ENCODE results near the gene ANKS1B. TPM values are rescaled to one million over a fixed set of nuclear protein-coding genes. Genes with fewer than 3 reads are reported as not detected.

Gene ANKS1B
- total RNA-seq, 4 donors from 2014 or later: 4.9 to 15.4 (median 9.4) TPM

- Histone ChIP-seq H3K27me3 (no peaks in the 10 kb centered on the region), H3K27ac (no peak overlapping the region), H3K4me3 (no peak overlapping the region), H3K36me3 (no peaks in the 10 kb centered on the region), H3K9me3 (no peaks in the 10 kb centered on the region), H3K4me1 (no peaks in the 10 kb centered on the region)
- TF ChIP-seq EP300 (IDR thresholded peaks at IDR 0.05): no peak
- no peak for TF ChIP-seq POLR2A (IDR thresholded peaks at IDR 0.05)
- TF ChIP-seq CTCF (IDR thresholded peaks at IDR 0.05): no peak
- no peak for TF ChIP-seq POLR2AphosphoS5 (IDR thresholded peaks at IDR 0.05)
- no peak for DNase-seq (ENCODE audit: low spot score in 2 of 2)
- WGBS: 73% methylated on average over 1 of the region's 1 CpG
Measured at GRCh38 chr12:99946131-99946530, 38.6 kb downstream of the ANKS1B start.

DNA sequence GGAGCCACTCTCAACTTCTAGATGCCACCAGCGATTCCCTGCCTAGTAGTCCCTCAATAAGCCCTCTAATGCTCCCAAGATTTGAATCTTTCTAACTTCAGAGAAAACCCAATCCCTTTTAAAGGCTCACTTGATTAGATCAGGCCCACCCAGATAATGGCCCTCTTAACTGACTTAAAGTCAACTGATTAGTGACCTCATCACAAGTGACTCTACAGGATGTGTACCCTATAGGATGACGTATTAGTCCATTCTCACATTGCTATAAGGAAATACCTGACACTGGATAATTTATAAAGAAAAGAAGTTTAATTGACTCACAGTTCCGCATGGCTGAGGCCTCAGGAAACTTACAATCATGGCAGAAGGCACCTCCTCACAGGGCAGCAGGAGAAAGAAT, 49.1 kb downstream of the ANKS1B start:
- no peaks in the 10 kb centered on the region for H3K27me3 ChIP-seq
- no peaks in the 10 kb centered on the region for H3K4me1 ChIP-seq
- TF ChIP-seq CTCF (IDR thresholded peaks at IDR 0.05): no peak
- no peak for TF ChIP-seq POLR2A (IDR thresholded peaks at IDR 0.05)
- TF ChIP-seq EP300 (IDR thresholded peaks at IDR 0.05): no peak
- no peak for TF ChIP-seq POLR2AphosphoS5 (IDR thresholded peaks at IDR 0.05)
- no peaks in the 10 kb centered on the region for H3K36me3 ChIP-seq
- no peaks in the 10 kb centered on the region for H3K9me3 ChIP-seq
- no peak overlapping the region for H3K27ac ChIP-seq
- H3K4me3 ChIP-seq: no peak overlapping the region
- WGBS: 92% methylated on average over 3 of the region's 3 CpGs
- no peak for DNase-seq (ENCODE audit: low spot score in 2 of 2)

- H3K9me3 ChIP-seq: no peaks in the 10 kb centered on the region
- no peak for DNase-seq (ENCODE audit: low spot score in 2 of 2)
- no peak overlapping the region for H3K4me3 ChIP-seq
- H3K4me1 ChIP-seq: no peaks in the 10 kb centered on the region
- H3K27me3 ChIP-seq: no peaks in the 10 kb centered on the region
- no peak overlapping the region for H3K27ac ChIP-seq
- no peaks in the 10 kb centered on the region for H3K36me3 ChIP-seq
- WGBS: 94% methylated on average over 2 of the region's 2 CpGs
- TF ChIP-seq EP300 (IDR thresholded peaks at IDR 0.05): no peak
- TF ChIP-seq POLR2AphosphoS5 (IDR thresholded peaks at IDR 0.05): no peak
- no peak for TF ChIP-seq POLR2A (IDR thresholded peaks at IDR 0.05)
- no peak for TF ChIP-seq CTCF (IDR thresholded peaks at IDR 0.05)
Measured at GRCh38 chr12:99926511-99927169, 58.1 kb downstream of the ANKS1B start.

- 87% methylated on average over 5 of the region's 5 CpGs for WGBS
- TF ChIP-seq EP300 (IDR thresholded peaks at IDR 0.05): no peak
- H3K27me3 ChIP-seq: no peaks in the 10 kb centered on the region
- no peak overlapping the region for H3K27ac ChIP-seq
- no peaks in the 10 kb centered on the region for H3K36me3 ChIP-seq
- DNase-seq (ENCODE audit: low spot score in 2 of 2): no peak
- H3K4me1 ChIP-seq: peaks cover 3% of the 10 kb centered on the region
- H3K9me3 ChIP-seq: no peaks in the 10 kb centered on the region
- H3K4me3 ChIP-seq: no peak overlapping the region
Measured at GRCh38 chr12:99920353-99920960, 64.3 kb downstream of the ANKS1B start.

GRCh38 chr12:99917711-99918402, 66.9 kb downstream of the ANKS1B start:
- WGBS: 83% methylated on average over 5 of the region's 5 CpGs
- Histone ChIP-seq H3K4me3 (no peak overlapping the region), H3K27me3 (no peaks in the 10 kb centered on the region), H3K9me3 (no peaks in the 10 kb centered on the region), H3K4me1 (peaks cover 3% of the 10 kb centered on the region), H3K27ac (no peak overlapping the region), H3K36me3 (no peaks in the 10 kb centered on the region)
- TF ChIP-seq POLR2AphosphoS5 (IDR thresholded peaks at IDR 0.05) (peak in 1 of 3 donors; percentile 21), POLR2A (IDR thresholded peaks at IDR 0.05) (no peak)
- no peak for DNase-seq (ENCODE audit: low spot score in 2 of 2)

GRCh38 chr12:99916555-99916954, 68.2 kb downstream of the ANKS1B start:
- Histone ChIP-seq H3K4me3 (no peak overlapping the region), H3K27me3 (no peaks in the 10 kb centered on the region), H3K9me3 (no peaks in the 10 kb centered on the region), H3K36me3 (no peaks in the 10 kb centered on the region), H3K4me1 (peaks cover 3% of the 10 kb centered on the region), H3K27ac (no peak overlapping the region)
- TF ChIP-seq POLR2AphosphoS5 (IDR thresholded peaks at IDR 0.05) (no peak), POLR2A (IDR thresholded peaks at IDR 0.05) (no peak), CTCF (IDR thresholded peaks at IDR 0.05) (no peak), EP300 (IDR thresholded peaks at IDR 0.05) (no peak)
- DNase-seq (ENCODE audit: low spot score in 2 of 2): no peak
- WGBS: 39% methylated on average over 3 of the region's 3 CpGs

All from suprapubic skin (tissue), 4 donors.